IPS DF 4.7 (cell line): ENCODE results near the gene IYD.

Experiments
- DNase-seq: peaks from one replicate; pipeline ENCODE4 v3.0.0-alpha.2; 2013; ENCODE audit warnings: low spot score; ENCODE audit errors: extremely low read depth

Gene IYD

GRCh38 chr6:150368762-150369161 lies at the start of gene IYD:
Gene IYD (plus strand): TSS chr6:150369012. CDS start chr6:150369032, 20 bp downstream.
- DNase-seq: no peak

- DNase-seq: no peak
Measured at GRCh38 chr6:150319924-150320323, 48.9 kb upstream of the IYD start.

- DNase-seq: no peak
Measured at GRCh38 chr6:150320442-150320841, 48.4 kb upstream of the IYD start.

- DNase-seq: no peak
Measured at GRCh38 chr6:150322466-150322871, 46.3 kb upstream of the IYD start.

- no peak for DNase-seq
Measured at GRCh38 chr6:150323205-150323604, 45.6 kb upstream of the IYD start.

GRCh38 chr6:150324044-150324443 lies 44.8 kb upstream of the IYD start:
- DNase-seq: no peak

GRCh38 chr6:150325066-150325772 lies 43.6 kb upstream of the IYD start:
- no peak for DNase-seq

GRCh38 chr6:150327117-150327774 lies 41.6 kb upstream of the IYD start:
- DNase-seq: no peak

- no peak for DNase-seq
Measured at GRCh38 chr6:150328744-150329405, 39.9 kb upstream of the IYD start.

- DNase-seq: no peak
Measured at GRCh38 chr6:150331344-150331743, 37.5 kb upstream of the IYD start.

- DNase-seq: no peak
Measured at GRCh38 chr6:150332939-150333584, 35.8 kb upstream of the IYD start.

GRCh38 chr6:150333585-150333941 lies 35.2 kb upstream of the IYD start:
- no peak for DNase-seq

GRCh38 chr6:150334790-150335783 lies 33.7 kb upstream of the IYD start:
- DNase-seq: peak; percentile 16

- no peak for DNase-seq
Measured at GRCh38 chr6:150336299-150336698, 32.5 kb upstream of the IYD start.

- DNase-seq: no peak
Measured at GRCh38 chr6:150336708-150337107, 32.1 kb upstream of the IYD start.

GRCh38 chr6:150342126-150342525 lies 26.7 kb upstream of the IYD start:
- DNase-seq: no peak

GRCh38 chr6:150343434-150343833 lies 25.4 kb upstream of the IYD start:
- DNase-seq: no peak

- no peak for DNase-seq
Measured at GRCh38 chr6:150345781-150346180, 23.0 kb upstream of the IYD start.

GRCh38 chr6:150346346-150346745 lies 22.5 kb upstream of the IYD start:
- DNase-seq: no peak

- no peak for DNase-seq
Measured at GRCh38 chr6:150347845-150348244, 21.0 kb upstream of the IYD start.

GRCh38 chr6:150349546-150349945 lies 19.3 kb upstream of the IYD start:
- DNase-seq: no peak
